HG03039 (cell line): ENCODE data around the gene RNF207.
"Not testable (repeated sequence)": the region's sequence is repeated elsewhere in the genome, so short reads cannot be mapped to it uniquely, and the experiment has no call there.

Experiments used
- ATAC-seq: cut with Tn5 transposase; IDR thresholded peaks from one replicate; pipeline ENCODE4 v1.9.1; 2021; ENCODE audit warnings: mild to moderate bottlenecking, moderate library complexity; ENCODE audit not compliant: unreplicated experiment

RNF207 gene

DNA sequence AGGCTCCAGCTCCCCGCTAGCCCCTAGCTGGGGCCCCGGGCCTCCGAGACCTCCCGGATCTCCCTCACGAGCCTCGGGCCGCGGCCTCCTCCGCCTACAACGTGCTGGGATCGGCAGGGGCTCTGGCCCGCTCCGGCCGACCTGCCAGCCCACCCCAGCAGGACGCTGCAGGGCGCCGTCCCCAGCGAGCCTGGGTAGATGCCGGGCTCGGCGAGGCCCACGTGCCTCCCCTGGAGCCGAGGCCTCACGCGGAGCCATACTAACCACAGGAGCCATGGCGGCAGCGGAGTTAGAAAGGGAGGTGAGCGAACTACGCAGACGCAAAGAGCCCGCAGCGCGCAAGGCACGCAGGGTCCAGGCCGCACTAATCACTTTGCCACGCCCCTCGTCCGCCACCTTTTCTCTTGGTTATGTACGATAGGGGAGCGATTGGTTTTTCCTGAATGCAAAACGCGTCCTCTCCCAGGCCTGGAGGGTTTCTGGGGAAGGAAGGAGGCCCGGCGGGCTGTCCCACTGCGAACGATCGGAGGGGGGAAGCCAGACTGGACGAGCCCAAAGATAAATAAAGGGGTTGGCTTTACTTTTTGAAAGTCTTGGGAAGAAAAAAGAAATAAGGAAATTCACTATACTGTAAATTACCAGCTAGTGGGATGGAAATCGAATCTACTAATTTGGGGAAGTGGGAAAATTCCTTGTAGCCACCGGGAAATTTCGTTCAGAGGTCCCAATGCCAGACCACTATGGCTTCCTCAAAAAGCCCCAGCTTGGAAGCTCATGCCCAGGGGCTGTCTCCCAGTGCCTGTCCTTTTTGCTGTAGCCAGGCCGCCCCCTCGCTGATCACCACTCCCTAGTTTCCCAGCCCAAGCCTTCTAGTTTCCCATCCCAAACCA, 6.4 kb upstream of the RNF207 start, which contains the start of gene RPL22:
Gene RPL22 (minus strand): TSS at position 298 of the 890 bp plus-strand sequence. CDS start 22 bp downstream, at position 276.
- ATAC-seq: peak; percentile 95

DNA sequence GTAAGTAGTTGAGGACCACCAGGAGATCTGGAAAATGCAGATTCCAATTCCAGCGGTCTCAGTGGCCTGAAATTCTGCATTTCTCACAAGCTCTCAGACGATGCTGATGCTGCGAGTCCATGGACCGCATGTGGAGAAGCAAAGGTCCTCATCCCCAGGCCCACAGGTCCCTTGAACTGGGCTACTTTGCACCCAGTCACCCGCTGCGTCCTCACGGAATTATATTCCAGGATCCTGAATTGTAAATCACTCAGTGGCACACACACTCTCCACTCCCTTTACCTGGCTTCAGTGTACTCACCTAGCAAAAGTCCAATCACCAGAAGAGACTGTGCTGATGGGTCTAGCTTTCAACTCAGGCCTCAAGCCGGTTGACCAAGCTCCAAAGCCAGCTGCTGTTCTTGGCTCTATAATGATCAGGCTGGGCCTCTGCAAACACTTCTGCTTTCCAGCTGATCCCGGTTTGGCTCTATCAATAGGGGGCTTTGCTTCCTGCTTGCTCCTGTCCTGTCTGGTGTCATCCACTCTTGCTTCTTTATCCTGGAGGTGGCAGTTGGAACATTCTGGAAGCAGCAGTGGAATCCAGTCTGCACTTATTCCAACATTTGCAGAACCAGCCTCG, 5.6 kb upstream of the RNF207 start:
- no peak for ATAC-seq

DNA sequence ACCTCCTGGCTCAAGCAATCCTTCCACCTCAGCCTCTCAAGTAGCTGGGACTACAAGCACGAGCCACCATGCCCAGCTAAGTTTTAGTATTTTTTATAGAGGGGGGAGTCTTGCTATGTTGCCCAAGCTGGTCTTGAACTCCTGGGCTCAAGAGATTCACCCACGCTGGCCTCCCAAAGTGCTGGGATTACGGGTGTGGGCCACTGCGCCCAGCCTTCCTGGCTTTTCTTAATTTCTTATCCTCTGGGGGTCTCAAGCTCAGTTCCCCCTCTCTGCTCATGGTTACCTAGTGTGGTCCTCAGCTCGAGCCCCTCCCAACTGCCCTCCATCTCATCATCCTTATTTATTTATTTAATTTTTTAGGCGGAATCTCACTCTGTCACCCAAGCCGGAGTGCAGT, 3.7 kb upstream of the RNF207 start:
- ATAC-seq: no peak

DNA sequence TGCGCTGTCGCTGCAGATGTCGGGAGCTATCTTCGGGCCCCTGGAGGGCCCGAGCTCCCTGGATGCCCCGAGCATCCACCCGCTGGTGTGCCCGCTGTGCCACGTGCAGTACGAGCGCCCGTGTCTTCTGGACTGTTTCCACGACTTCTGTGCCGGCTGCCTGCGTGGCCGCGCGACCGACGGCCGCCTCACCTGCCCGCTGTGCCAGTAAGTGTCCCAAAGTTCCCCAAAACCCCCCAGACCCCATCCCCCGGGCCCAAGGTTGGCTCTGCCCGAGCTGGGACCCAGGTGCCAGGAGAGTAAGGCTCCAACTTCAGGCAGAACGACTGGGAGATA, 569 bp downstream of the RNF207 start:
- ATAC-seq: no peak

DNA sequence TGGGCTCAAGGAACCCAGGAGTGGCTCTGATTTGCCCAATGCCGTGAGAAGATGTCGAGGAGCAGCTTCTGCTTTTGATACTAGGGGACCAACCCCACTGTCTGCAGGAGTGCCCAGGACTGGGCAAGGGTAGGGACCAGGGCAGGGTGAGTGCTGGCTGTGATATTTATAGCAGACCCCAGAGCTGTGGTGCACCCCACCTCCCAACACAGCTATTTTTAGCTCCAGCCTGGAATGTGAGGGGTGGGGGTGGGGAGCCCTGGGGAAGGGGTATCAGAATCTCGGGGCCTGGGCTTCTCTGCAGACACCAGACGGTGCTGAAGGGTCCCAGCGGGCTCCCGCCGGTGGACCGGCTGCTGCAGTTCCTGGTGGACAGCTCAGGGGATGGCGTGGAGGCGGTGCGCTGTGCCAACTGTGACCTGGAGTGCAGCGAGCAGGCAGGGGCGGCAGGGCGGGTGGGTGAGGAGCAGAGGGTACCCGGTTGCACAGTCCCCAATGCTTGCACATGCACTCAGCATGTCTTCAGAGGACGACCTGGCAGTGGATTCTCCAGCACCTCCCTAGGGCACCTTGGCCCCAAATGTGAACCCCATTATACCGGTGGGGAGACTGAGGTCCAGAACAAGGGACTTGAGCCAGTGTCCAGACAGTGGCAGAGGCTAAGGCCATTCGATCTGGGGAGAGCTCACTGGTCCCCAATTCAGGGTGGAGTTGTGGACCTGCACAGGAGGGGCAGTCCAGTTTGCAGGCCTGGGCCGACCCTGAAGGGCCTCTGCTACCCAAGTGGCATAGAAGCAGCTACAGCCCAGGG, 1.4 kb downstream of the RNF207 start:
- no peak for ATAC-seq

DNA sequence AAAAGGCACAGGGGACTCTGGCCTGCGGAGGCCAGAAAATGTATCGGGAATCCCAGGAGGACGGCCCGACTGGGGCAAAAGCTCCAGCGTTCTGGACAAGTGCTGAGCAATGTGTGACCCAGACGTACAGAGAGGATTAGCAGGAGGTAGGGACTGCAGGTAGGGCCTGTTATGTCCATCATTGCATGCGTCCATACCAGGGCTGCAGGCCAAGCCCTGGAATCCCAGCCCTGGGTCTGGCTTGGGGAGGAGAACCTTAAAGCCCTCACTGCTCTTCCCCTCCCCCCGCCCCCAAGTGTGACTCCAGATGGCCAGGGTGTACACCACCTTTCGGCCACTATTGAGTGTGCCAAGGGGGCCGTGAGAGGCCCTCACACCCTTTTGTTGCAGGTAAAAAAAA, 2.0 kb downstream of the RNF207 start:
- no peak for ATAC-seq

DNA sequence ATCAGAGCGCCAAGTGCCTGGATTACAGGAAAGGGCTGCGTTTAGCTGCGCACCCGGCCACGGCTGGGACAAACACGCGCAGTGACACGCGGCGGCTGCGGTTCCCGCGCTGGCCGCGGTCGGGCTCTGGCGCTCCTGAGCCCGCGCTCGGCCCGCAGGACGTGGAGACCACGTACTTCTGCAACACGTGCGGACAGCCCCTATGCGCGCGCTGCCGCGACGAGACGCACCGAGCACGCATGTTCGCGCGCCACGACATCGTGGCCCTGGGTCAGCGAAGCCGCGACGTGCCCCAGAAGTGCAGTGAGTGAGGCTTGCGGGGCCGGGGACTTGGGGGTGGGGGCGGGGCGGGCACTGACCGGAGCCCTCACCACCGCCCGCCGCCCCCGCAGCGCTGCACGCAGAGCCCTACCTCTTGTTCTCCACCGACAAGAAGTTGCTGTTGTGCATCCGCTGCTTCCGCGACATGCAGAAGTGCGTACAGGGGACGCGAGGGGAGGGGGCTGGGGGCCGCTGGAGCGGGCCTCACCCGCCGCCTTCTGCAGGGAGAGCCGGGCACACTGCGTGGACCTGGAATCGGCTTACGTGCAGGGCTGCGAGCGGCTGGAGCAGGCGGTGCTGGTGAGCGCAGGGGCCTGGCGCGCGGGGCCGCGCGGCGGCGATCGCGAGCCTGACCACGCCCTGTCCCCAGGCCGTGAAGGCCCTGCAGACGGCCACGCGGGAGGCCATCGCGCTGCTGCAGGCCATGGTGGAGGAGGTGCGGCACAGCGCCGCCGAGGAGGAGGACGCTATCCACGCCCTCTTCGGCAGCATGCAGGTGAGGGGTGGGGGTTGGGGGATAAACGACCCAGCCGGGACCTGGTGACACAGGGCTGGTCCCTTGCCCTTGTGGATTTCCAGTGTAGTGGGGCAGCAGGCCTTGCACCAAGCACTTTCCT, 3.1 kb downstream of the RNF207 start:
- no peak for ATAC-seq

DNA sequence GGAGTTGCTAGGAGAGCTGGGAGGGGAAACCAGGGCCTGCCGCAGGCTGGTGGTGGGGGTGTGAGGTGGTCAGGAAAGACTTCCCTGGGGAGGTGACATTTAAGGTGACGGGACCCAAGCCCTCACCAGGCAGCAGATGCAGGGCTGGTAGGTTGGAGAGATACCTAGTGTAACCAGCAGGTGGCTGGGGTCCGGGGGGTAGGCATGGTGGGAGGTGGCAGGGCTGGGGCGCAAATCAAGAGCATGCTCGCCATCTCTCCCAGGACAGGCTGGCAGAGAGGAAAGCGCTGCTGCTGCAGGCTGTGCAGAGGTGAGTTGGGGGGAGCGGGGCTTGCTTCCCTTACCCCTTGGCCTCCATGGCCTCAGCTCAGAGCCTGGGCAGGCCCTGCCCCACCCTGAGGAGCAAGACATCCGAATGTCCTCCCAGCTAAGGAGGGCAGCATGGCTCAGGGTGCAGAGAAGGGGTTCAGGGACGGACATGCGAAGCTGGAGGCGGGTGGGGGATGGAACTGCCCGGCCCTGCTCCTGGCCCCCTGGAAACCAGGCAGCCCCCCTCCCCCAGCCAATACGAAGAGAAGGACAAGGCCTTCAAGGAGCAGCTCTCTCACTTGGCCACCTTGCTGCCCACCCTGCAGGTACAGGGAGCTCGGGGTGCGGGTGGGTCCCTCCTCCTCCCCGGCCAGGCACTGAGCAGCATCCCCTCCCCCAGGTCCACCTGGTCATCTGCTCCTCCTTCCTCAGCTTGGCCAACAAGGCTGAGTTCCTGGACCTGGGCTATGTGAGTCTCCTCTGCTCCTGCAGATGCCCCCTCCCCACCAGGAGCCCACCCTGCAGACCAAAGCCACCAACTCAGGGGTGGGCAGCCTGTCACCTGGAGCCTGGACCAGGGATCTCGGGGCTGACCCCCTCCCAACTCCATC, 4.0 kb downstream of the RNF207 start:
- no peak for ATAC-seq

DNA sequence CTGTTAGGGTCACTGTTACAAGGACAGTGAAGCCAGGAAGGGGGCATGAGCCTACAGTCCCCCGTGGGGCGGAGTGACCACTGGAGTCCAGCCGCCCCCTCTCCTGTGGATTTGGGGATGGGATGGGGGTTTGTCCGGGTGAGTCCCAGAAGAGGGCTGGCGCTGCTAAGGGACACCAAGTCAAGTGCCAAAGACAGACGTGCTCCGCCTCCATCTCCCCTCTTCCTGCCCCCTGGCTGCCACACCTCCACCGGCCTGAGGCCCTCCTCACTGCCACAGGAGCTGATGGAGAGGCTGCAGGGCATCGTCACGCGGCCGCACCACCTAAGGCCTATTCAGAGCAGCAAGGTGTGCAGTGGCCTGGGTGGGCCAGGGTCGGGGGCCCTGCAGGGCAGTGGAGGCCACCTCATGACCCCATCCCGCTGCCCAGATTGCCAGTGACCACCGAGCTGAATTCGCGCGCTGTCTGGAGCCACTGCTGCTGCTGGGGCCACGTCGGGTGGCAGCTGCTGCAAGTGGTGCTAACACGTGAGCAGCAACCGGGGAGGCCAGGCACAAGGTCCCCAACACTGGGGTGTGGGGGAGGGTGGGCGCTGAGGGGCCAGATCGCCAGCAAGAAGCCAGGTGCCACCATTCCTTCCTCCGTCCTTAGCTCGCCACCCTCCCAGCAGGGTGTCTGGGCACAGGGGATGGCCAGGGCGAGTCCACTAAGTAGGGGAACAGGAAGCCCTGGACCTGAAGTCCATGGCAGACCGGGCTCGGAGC, 4.9 kb downstream of the RNF207 start:
- ATAC-seq: no peak

DNA sequence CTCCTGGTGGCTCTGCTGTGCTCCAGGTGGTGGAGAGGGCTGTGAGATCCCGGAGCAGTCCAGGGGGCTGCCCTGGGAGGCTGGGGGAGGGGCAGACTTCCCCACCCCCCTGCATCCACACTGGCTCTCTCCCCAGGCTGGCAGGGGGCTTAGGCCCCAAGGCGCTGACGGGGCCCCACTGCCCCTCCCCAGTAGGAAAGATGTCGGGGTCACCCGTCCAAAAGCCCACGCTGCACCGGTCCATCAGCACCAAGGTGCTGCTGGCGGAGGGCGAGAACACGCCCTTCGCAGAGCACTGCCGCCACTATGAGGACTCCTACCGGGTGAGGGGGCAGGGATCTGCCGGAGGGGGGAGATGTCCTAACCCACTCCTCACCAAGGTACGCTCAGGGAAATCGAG, 5.8 kb downstream of the RNF207 start:
- ATAC-seq: no peak

DNA sequence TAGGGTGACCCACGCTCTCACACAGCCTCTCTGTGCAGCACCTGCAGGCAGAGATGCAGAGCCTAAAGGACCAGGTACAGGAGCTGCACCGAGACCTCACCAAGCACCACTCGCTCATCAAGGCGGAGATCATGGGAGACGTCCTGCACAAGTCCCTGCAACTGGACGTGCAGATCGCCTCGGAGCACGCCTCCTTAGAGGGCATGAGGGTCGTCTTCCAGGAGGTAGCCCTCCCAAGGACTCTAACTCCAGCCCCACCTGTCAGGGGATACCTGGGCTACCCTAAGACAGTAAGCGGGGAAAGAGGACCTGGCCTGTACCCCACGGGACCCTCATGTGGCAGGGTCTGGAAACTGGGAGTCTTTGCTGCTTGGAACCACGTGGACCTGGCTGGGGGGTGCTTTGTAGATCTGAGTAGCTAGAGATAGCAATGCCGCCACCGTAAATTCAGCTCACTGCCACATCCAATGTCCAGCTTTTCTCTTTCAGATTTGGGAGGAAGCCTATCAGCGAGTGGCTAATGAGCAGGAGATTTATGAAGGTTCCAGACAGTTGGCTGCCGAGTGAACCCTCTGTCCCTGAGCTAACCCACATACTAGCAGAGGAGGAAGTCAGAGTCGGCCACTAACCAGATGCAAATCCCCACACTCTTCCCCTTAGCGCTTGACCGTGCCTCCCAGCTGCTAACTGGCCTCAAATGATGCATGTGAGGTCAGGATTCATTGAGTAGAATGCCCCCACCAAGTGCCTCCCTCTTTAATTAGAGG, 6.5 kb downstream of the RNF207 start:
- no peak for ATAC-seq

DNA sequence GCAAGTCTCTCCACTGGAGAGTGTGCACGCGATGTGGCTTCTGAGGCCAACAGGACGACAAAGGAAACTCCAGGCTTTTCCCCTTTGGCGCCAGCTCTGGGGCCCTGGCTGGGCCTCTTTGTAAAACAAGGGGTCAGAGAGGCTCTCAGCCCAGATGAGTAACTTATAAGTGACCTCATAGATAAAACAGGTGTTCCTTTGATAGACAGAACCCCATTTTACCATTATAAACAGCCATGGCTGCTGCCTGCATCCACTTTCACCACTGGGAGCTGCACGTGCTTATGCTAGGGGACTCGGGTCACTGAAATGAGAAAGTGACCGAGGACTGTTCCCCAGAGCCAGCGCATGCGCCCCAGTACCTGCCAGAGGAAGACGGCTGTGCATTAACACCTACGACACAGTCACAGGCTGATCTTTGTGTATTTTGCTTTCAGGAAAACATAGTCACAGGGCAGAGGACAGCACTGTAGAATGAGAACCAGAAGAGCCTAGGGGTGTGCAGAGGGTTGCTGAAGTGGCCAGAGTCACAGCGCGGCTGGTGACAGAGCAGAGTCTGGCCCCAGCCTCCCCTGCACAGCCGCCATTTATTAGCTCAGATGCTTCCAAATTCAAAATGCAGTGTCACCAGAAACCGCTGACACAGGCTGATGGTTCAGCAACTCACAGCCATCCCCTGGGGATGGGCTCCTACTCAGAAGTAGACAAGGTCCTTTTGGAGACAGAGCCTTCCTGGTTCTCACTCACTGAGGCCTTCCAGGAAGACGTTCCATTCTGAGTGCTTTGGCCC, 12.7 kb downstream of the RNF207 start:
- no peak for ATAC-seq

DNA sequence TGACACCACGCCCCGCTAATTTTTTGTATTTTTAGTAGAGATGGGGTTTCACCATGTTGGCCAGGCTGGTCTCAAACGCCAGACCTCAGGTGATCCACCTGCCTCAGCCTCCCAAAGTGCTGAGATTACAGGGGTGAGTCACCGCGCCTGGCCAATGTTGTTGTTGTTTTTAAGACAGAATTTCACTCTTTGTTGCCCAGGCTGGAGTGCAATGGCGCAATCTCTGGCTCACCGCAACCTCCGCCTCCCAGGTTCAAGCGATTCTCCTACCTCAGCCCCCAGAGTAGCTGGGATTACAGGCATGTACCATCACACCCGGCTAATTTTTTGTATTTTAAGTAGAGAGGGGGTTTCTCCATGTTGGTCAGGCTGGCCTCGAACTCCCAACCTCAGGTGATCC, 13.7 kb downstream of the RNF207 start:
- not testable (repeated sequence) for ATAC-seq

DNA sequence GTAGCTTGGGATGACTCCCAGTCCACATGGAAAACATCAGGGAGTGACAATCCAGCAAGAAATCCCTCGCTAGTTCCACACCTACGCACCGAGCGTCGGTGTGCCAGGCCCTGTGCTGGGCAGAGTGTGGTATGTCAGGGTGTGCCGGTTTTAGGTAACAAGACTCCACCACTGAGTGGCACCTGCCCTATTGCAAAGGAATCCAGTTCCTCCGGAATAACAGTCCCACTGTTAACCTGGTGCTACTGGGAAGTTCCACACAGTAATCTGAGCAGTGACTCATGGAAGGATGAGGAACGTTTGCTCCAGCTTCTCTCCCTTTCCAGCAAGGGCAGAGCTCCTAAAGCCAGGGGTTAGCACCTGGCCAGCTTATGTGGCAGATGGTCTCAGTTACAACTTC, 14.3 kb downstream of the RNF207 start:
- ATAC-seq: no peak

DNA sequence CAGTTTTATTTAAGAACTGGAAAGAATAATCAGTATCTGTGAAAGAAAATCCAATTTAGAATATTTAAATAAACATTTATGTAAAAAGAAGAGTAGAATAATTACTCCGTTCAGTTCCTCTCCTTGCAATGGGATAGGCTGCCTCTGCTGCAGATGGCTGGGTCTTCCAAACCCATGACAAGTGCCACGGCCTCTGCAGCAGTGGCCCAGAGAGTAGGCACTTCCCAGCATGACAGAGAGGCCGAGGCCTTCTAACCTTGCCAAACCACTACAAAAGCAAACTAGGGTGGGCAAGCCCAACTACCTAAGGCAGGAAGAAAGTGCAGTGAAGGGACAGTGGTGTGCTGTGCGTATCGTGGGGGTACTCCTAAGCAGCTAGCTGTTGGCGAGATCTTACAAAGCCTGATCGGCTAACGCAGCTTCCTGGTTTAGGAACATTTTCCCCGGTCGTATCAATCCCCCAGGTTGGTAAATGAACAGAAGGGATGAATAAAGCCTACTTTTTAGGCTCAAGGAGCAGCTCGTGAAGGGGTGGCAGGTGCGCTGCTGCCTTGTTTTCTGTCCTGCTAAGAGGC, 15.4 kb downstream of the RNF207 start:
- ATAC-seq: no peak

DNA sequence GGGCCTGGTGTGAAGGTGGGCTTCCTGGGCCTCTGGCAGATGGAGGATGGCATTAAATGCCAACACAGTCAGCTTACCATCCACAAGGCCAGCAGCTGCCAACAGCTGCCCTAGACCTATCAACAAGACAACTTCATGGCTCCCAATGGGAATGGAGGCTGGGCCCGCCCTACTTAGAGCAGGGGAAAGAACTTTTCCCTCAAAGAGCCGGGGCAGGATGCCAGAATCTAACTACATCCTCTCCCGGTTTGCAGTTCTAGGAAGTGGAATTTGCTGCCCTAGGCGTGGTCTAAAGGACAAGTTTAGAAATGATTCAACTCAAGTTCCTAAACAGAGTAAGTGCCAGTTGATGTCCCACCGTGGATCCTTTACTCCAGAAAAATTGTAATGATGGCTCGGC, 16.7 kb downstream of the RNF207 start:
- no peak for ATAC-seq

DNA sequence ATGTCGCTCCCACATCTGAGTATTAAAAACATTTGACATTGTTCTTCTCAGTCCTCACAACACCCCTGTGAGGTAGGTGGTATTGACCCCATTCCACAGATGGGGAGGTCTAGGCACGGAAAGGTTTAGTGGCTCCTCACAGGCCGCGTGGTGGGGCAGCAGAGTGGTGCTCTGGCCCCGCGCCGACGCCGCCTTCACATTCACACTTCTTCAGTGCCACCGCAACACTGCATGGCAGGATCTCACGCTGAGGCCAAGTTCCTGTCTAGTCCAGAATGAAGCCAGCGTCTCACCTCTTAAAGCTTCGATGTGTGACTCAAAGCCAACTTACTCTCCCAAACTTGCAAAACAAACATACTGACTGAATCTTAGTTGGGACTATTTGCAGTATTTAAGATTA, 17.7 kb downstream of the RNF207 start:
- no peak for ATAC-seq
